Keratinocyte (primary cell): ENCODE results near the gene SEL1L2. TPM values are rescaled to one million over a fixed set of nuclear protein-coding genes. Genes with fewer than 3 reads are reported as not detected.

Source experiments
- DNase-seq: peaks from one replicate; pipeline ENCODE4 v3.0.0-alpha.2; 2011; ENCODE audit warnings: low read depth, missing footprints, low spot score
- FAIRE-seq: peaks from 2 replicates; lab custom pipeline; 2011; peaks lifted over from hg19 to GRCh38; lab: Jason Lieb, UNC
- H2AFZ ChIP-seq: 2 replicates; pipeline ENCODE4 v1.6.0; 2012; ENCODE audit warnings: low read length, control low read depth, inconsistent platforms; ENCODE audit not compliant: control insufficient read depth
- H3K27ac ChIP-seq: 2 replicates; pipeline ENCODE4 v1.5.1; 2011; ENCODE audit warnings: low read length; ENCODE audit not compliant: control insufficient read depth, insufficient read depth
- H3K27me3 ChIP-seq: 3 replicates; pipeline ENCODE4 v1.6.0; 2011; ENCODE audit warnings: low read length; ENCODE audit not compliant: control insufficient read depth, insufficient read depth; ENCODE audit errors: extremely low read depth
- H3K36me3 ChIP-seq, 2 experiments: 2 replicates in 1 of 2; 3 replicates in 1 of 2; pipeline ENCODE4 v1.5.1; 2011; ENCODE audit warnings: low read length in 2 of 2, mild to moderate bottlenecking in 1 of 2; ENCODE audit not compliant: control insufficient read depth in 2 of 2, insufficient read depth in 2 of 2; ENCODE audit errors: extremely low read depth in 1 of 2
- H3K4me1 ChIP-seq: 3 replicates; pipeline ENCODE4 v1.5.1; 2011; ENCODE audit warnings: low read length; ENCODE audit not compliant: control insufficient read depth, insufficient read depth; ENCODE audit errors: extremely low read depth
- H3K4me2 ChIP-seq: 3 replicates; pipeline ENCODE4 v1.6.0; 2011; ENCODE audit warnings: low read depth, low read length; ENCODE audit not compliant: control insufficient read depth, insufficient read depth; ENCODE audit errors: extremely low read depth
- H3K4me3 ChIP-seq, 3 experiments: fragments of 200-600 bp in 1 of 3; sonication (generic) in 1 of 3; 2 replicates in 2 of 3; 3 replicates in 1 of 3; pipeline ENCODE4 v1.5.1; 2011 to 2016; ENCODE audit warnings: low read length in 3 of 3, mild to moderate bottlenecking in 3 of 3, control low read depth in 2 of 3, inconsistent platforms in 1 of 3, low read depth in 1 of 3, mixed read lengths in 1 of 3, mixed run types in 1 of 3, moderate library complexity in 1 of 3; ENCODE audit not compliant: control insufficient read depth in 2 of 3, insufficient read depth in 2 of 3; ENCODE audit errors: extremely low read depth in 1 of 3
- H3K79me2 ChIP-seq: 2 replicates; pipeline ENCODE4 v1.6.0; 2012; ENCODE audit warnings: low read length; ENCODE audit not compliant: control insufficient read depth, insufficient read depth
- H3K9ac ChIP-seq: 3 replicates; pipeline ENCODE4 v1.6.0; 2011; ENCODE audit warnings: low read length; ENCODE audit not compliant: control insufficient read depth, insufficient read depth; ENCODE audit errors: extremely low read depth
- H3K9me1 ChIP-seq: 3 replicates; pipeline ENCODE4 v1.6.0; 2011; ENCODE audit warnings: low read length; ENCODE audit not compliant: control insufficient read depth, insufficient read depth; ENCODE audit errors: extremely low read depth
- H3K9me3 ChIP-seq: 2 replicates; pipeline ENCODE4 v1.5.1; 2012; ENCODE audit warnings: low read depth, low read length; ENCODE audit not compliant: control insufficient read depth
- H4K20me1 ChIP-seq: 3 replicates; pipeline ENCODE4 v1.6.0; 2011; ENCODE audit warnings: low read length; ENCODE audit not compliant: control insufficient read depth, insufficient read depth; ENCODE audit errors: extremely low read depth
- CTCF ChIP-seq, 3 experiments: IDR thresholded peaks in 1 of 3; conservative IDR thresholded peaks in 1 of 3; optimal IDR thresholded peaks in 1 of 3; 2 replicates in 2 of 3; 3 replicates in 1 of 3; pipeline versions ENCODE3 to v1.5.1; 2011; ENCODE audit warnings: low read length in 3 of 3, mild to moderate bottlenecking in 3 of 3, moderate library complexity in 2 of 3, control low read depth in 1 of 3, inconsistent platforms in 1 of 3; ENCODE audit not compliant: insufficient read depth in 2 of 3; ENCODE audit errors: extremely low read depth in 1 of 3
- EZH2 ChIP-seq: IDR thresholded peaks from one replicate; pipeline ENCODE4 v1.6.1; 2012; ENCODE audit warnings: inconsistent platforms, mild to moderate bottlenecking, low read length, moderate library complexity
- dilution Hi-C: fragments of 300-500 bp; cut with MboI; formaldehyde crosslinking; loops from one replicate; pipeline ENCODE4 v1.7.0; 2020; ENCODE audit warnings: low sequenced_read_pairs; ENCODE audit not compliant: extremely low pct_ligation_motif_present
- polyA plus RNA-seq, 5 experiments: library from polyadenylated mRNA; depleted of rRNA in 3 of 5; stranded (reverse) in 3 of 5; stranded (forward) in 1 of 5; unstranded in 1 of 5; fragments of >200 nt; gene quantifications; 1 replicate in 1 of 5; 2 replicates in 3 of 5; 3 replicates in 1 of 5; pipeline versions ENCODE4 v1.2.1 to v1.2.3, GENCODE V29; 2011 to 2012; ENCODE audit warnings: missing spikeins in 2 of 5, low read depth in 1 of 5, low replicate concordance in 1 of 5

SEL1L2 gene
- polyA plus RNA-seq, 1 donor (not counting 4 experiments of a cell fraction or from before 2014, with no cell fraction given), result not detected

GRCh38 chr20:13819885-13820645, 170.3 kb downstream of the SEL1L2 start:
- Histone ChIP-seq H3K79me2 (no peaks in the 10 kb centered on the region), H3K4me2 (no peak overlapping the region), H3K36me3 (peaks cover 2 to 8% of the 10 kb centered on the region in 2 experiments), H3K4me3 (no peak overlapping the region), H3K9me3 (no peaks in the 10 kb centered on the region), H3K27ac (no peak overlapping the region), H3K4me1 (no peaks in the 10 kb centered on the region), H3K27me3 (no peaks in the 10 kb centered on the region), H3K9ac (no peak overlapping the region), H4K20me1 (no peaks in the 10 kb centered on the region), H2AFZ (no peak overlapping the region), H3K9me1 (no peaks in the 10 kb centered on the region)
- FAIRE-seq, result no peak
- dilution Hi-C loops, result no loop called here
- TF ChIP-seq CTCF (optimal IDR thresholded peaks at IDR 0.05 in 1 of 3, IDR thresholded peaks at IDR 0.05 in 1 of 3, conservative IDR thresholded peaks at IDR 0.05 in 1 of 3; ENCODE audit: extremely low read depth in 1 of 3, insufficient read depth in 2 of 3, low read length in 3 of 3), result peak; percentile 13 to 54 (median 31)
- TF ChIP-seq EZH2, result no peak
- DNase-seq, result peak; percentile 53

- Histone ChIP-seq H3K4me2 (no peak overlapping the region), H3K27me3 (no peaks in the 10 kb centered on the region), H3K79me2 (no peaks in the 10 kb centered on the region), H3K9me1 (no peaks in the 10 kb centered on the region), H3K36me3 (peaks cover 8 to 9% of the 10 kb centered on the region in 2 experiments), H4K20me1 (no peaks in the 10 kb centered on the region), H3K4me3 (no peak overlapping the region), H3K4me1 (no peaks in the 10 kb centered on the region), H3K9ac (no peak overlapping the region), H3K27ac (no peak overlapping the region), H2AFZ (no peak overlapping the region), H3K9me3 (no peaks in the 10 kb centered on the region)
- FAIRE-seq (no peak), DNase-seq (no peak)
- dilution Hi-C loops, result no loop called here
- TF ChIP-seq CTCF (optimal IDR thresholded peaks at IDR 0.05 in 1 of 3, IDR thresholded peaks at IDR 0.05 in 1 of 3, conservative IDR thresholded peaks at IDR 0.05 in 1 of 3; ENCODE audit: extremely low read depth in 1 of 3, insufficient read depth in 2 of 3, low read length in 3 of 3), result no peak
- no peak for TF ChIP-seq EZH2
These were observed 173.1 kb downstream of the SEL1L2 start for GRCh38 chr20:13817342-13817741.
